Spleen (tissue), 7 donors: ENCODE results near the gene RAB40C.

Experiments used
- CTCF ChIP-seq, 11 experiments: fragments of 200-600 bp in 7 of 11; fragments of 450-650 bp in 4 of 11; sonication (generic) in 4 of 11; IDR thresholded peaks in 8 of 11; conservative IDR thresholded peaks in 3 of 11; 1 replicate in 7 of 11; 2 replicates in 4 of 11; pipeline versions ENCODE4 v1.4.0 to v1.8.0; 2016 to 2021; ENCODE audit warnings: antibody characterized with exemption in 11 of 11, inconsistent platforms in 4 of 11, mild to moderate bottlenecking in 1 of 11
- POLR2A ChIP-seq, 3 donors: fragments of 450-650 bp; IDR thresholded peaks; one replicate each; pipeline ENCODE4 v1.5.1; 2017; ENCODE audit warnings: antibody characterized with exemption in 3 of 3, mild to moderate bottlenecking in 1 of 3
- POLR2AphosphoS5 ChIP-seq, 3 donors: sonication (generic); formaldehyde crosslinking; IDR thresholded peaks; one replicate each; pipeline ENCODE4 v1.5.1; 2017; ENCODE audit warnings: antibody characterized with exemption in 3 of 3
- donor health status: DM: no; HTN: no; CAD: no; lungs with moderate emphysema.
- donor health status: DM: no; HTN: no; CAD: no.
- donor health status: DM: no; HTN: no; CAD: no.

GRCh38 chr16:610513-611381, 20.9 kb downstream of the RAB40C start:
- peak; percentile 41 to 91 (median 75) for TF ChIP-seq CTCF (IDR thresholded peaks at IDR 0.05 in 8 of 11, conservative IDR thresholded peaks at IDR 0.05 in 3 of 11)
- no peak for TF ChIP-seq POLR2A (IDR thresholded peaks at IDR 0.05)
- peak; percentile 7 to 62 (median 50) for TF ChIP-seq POLR2AphosphoS5 (IDR thresholded peaks at IDR 0.05)
